Sigmoid colon (tissue), 7 donors: ENCODE data around the gene TES. TPM values are rescaled to one million over a fixed set of nuclear protein-coding genes. Genes with fewer than 3 reads are reported as not detected.

Experiments
- DNase-seq: peaks from one replicate; pipeline ENCODE4 v3.0.0-alpha.2; 2019
- H3K27ac ChIP-seq, 4 donors: fragments of 200-600 bp; sonication (generic); one replicate each; pipeline ENCODE4 v1.5.1; 2016 to 2019; ENCODE audit warnings: mild to moderate bottlenecking in 1 of 4
- H3K27me3 ChIP-seq, 3 donors: fragments of 200-600 bp; sonication (generic); one replicate each; pipeline ENCODE4 v1.5.1; 2019; ENCODE audit warnings: mild to moderate bottlenecking in 1 of 3
- H3K36me3 ChIP-seq, 4 donors: fragments of 200-600 bp; sonication (generic); one replicate each; pipeline ENCODE4 v1.5.1; 2016 to 2019
- H3K4me1 ChIP-seq, 4 donors: fragments of 200-600 bp; sonication (generic); one replicate each; pipeline ENCODE4 v1.5.1; 2017 to 2019
- H3K4me3 ChIP-seq, 4 donors: fragments of 200-600 bp; sonication (generic); one replicate each; pipeline ENCODE4 v1.5.1; 2017 to 2019; ENCODE audit warnings: mild to moderate bottlenecking in 2 of 4, moderate library complexity in 1 of 4
- H3K9me3 ChIP-seq, 4 donors: fragments of 200-600 bp in 3 of 4; sonication (generic) in 3 of 4; one replicate each; pipeline versions ENCODE4 v1.5.1 to v1.6.1; 2013 to 2019
- EP300 ChIP-seq, 4 donors: sonication (generic); formaldehyde crosslinking; IDR thresholded peaks; one replicate each; pipeline ENCODE4 v1.6.1; 2017; ENCODE audit warnings: antibody characterized with exemption in 4 of 4
- POLR2A ChIP-seq, 2 donors: fragments of 450-650 bp; IDR thresholded peaks; one replicate each; pipeline ENCODE4 v1.6.1; 2016; ENCODE audit warnings: antibody characterized with exemption in 2 of 2, mild to moderate bottlenecking in 2 of 2, moderate library complexity in 2 of 2
- POLR2AphosphoS5 ChIP-seq, 4 donors: sonication (generic); formaldehyde crosslinking; IDR thresholded peaks; one replicate each; pipeline ENCODE4 v1.6.1; 2017; ENCODE audit warnings: antibody characterized with exemption in 4 of 4
- WGBS, 2 donors: extraction: QIAGEN DNeasy Blood & Tissue Kit; methylation state at CpG; one replicate each; pipeline ENCODE4 v1.1.7; 2013; 5-methylcytosine and 5-hydroxymethylcytosine counted together
- intact Hi-C: fragments of 100-400 bp; cut with DNase I; formaldehyde crosslinking; loops from one replicate; pipeline ENCODE4 v1.15.1; 2023
- polyA plus RNA-seq, 3 donors: library from polyadenylated mRNA; stranded (reverse); fragments of 200-250 nt; gene quantifications; one replicate each; pipeline ENCODE4 v1.2.3, GENCODE V29; 2013
- total RNA-seq, 4 donors: library from RNA; depleted of rRNA; stranded (reverse); fragments of >200 nt; gene quantifications; one replicate each; pipeline ENCODE4 v1.1.0, GENCODE V29; 2016
- TF ChIP-seq, protein P1 (sequence below), 4 experiments: fragments of 450-650 bp in 3 of 4; fragments of 200-600 bp in 1 of 4; IDR thresholded peaks; one replicate each; pipeline ENCODE4 v1.5.1; 2016 to 2019; ENCODE audit warnings: antibody characterized with exemption in 4 of 4, mild to moderate bottlenecking in 3 of 4, moderate library complexity in 2 of 4
- donor health status: healthy with polysubstance abuse.
- donor health status: Bipolar disorder and iron deficiency.
- donor health status: healthy.

Gene TES
- total and polyA plus RNA-seq, 7 donors, result 53.5 to 514 (median 289) TPM

DNA sequence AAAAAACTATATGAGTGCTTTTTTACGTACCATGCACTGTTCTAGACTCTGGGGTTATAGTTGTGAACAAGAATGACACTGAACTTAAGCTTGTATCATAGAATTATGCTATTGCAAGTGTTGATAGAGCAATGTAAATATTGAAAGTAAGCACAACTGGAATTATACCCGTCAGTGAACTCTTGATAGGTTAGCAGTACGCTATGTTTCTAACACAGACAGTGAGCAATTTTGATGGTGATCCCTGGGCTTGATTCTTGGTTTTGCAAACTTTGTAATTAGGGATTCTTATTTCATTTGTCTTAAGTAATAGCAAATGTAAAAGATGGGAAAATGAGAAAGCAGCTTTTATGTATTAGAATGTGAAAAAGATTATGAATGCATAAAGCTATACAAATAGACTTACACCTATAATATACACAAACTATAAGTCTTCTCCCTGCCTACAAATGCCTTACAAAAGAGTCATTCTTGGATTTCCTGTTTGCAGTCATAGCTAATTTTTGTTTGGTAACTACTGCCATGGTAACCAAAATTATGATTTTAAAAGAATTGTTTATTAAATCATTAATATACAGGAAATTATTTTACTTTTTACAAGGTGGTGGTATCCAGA, 6.7 kb downstream of the TES start:
- DNase-seq, result no peak
- no peaks in the 10 kb centered on the region for H3K27me3 ChIP-seq
- no peak for TF ChIP-seq POLR2A (IDR thresholded peaks at IDR 0.05)
- TF ChIP-seq POLR2AphosphoS5 (IDR thresholded peaks at IDR 0.05), result no peak
- TF ChIP-seq, protein P1, sequence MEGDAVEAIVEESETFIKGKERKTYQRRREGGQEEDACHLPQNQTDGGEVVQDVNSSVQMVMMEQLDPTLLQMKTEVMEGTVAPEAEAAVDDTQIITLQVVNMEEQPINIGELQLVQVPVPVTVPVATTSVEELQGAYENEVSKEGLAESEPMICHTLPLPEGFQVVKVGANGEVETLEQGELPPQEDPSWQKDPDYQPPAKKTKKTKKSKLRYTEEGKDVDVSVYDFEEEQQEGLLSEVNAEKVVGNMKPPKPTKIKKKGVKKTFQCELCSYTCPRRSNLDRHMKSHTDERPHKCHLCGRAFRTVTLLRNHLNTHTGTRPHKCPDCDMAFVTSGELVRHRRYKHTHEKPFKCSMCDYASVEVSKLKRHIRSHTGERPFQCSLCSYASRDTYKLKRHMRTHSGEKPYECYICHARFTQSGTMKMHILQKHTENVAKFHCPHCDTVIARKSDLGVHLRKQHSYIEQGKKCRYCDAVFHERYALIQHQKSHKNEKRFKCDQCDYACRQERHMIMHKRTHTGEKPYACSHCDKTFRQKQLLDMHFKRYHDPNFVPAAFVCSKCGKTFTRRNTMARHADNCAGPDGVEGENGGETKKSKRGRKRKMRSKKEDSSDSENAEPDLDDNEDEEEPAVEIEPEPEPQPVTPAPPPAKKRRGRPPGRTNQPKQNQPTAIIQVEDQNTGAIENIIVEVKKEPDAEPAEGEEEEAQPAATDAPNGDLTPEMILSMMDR (IDR thresholded peaks at IDR 0.05), result no peak
- no peak for TF ChIP-seq EP300 (IDR thresholded peaks at IDR 0.05)
- WGBS, 2 donors, result 17 to 56% methylated on average over 3 of the region's 3 CpGs
- H3K36me3 ChIP-seq, result no peaks in the 10 kb centered on the region
- intact Hi-C loops, result no loop called here
- H3K9me3 ChIP-seq, result no peaks in the 10 kb centered on the region
- peak overlapping the region; percentile 13 to 97 (median 94) for H3K27ac ChIP-seq
- H3K4me3 ChIP-seq, result no peak overlapping the region
- H3K4me1 ChIP-seq, result peaks cover 0 to 86% (median 75%) of the 10 kb centered on the region in 4 donors

DNA sequence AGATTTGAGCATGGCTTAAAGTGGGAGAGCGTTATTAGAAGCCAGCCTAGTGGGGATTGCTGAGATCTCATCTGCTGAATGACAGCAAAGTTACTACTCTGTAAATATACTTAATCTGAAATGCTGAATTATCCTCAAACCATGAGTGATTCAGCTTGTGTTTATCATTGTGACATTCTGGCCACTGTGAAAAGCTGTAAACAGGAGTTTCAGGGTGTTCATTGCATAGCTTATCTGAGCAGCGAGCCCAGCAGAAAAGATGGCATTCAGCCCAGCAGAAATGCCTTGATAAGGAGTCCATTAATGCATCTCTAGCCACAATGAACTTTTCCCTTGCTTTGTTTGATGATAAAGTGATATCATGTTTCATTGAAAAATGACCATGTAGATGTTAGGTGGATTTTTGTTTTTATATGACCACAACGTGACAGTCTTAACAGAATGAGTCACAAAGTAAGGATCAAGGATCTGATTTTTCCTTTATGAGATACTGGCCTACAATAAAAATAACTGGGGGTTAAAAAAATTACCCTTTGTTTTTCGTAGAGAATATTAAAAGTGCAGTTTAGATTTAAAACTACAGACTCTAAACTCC, 7.8 kb downstream of the TES start:
- Histone ChIP-seq H3K36me3 (no peaks in the 10 kb centered on the region), H3K4me3 (peak overlapping the region in 1 of 4 donors; percentile 3), H3K27me3 (no peaks in the 10 kb centered on the region), H3K27ac (peak overlapping the region in 3 of 4 donors; percentile 93 to 97 (median 96)), H3K9me3 (no peaks in the 10 kb centered on the region), H3K4me1 (peaks cover 0 to 97% (median 76%) of the 10 kb centered on the region in 4 donors)
- DNase-seq, result no peak
- WGBS, 2 donors, result 19 to 52% methylated on average over 4 of the region's 4 CpGs
- TF ChIP-seq POLR2A (IDR thresholded peaks at IDR 0.05) (no peak), EP300 (IDR thresholded peaks at IDR 0.05) (no peak), POLR2AphosphoS5 (IDR thresholded peaks at IDR 0.05) (no peak)
- TF ChIP-seq, protein P1 (IDR thresholded peaks at IDR 0.05), result no peak
- intact Hi-C loops, result no loop called here

GRCh38 chr7:116218747-116219146, 8.4 kb downstream of the TES start:
- no peak overlapping the region for H3K4me3 ChIP-seq
- 0 to 35% methylated on average over 1 of the region's 1 CpG for WGBS, 2 donors
- peaks cover 0 to 100% (median 71%) of the 10 kb centered on the region in 4 donors for H3K4me1 ChIP-seq
- H3K27me3 ChIP-seq, result no peaks in the 10 kb centered on the region
- intact Hi-C loops, result no loop called here
- no peaks in the 10 kb centered on the region for H3K36me3 ChIP-seq
- TF ChIP-seq POLR2A (IDR thresholded peaks at IDR 0.05), result no peak
- TF ChIP-seq, protein P1 (IDR thresholded peaks at IDR 0.05), result no peak
- no peak for TF ChIP-seq POLR2AphosphoS5 (IDR thresholded peaks at IDR 0.05)
- TF ChIP-seq EP300 (IDR thresholded peaks at IDR 0.05), result no peak
- H3K9me3 ChIP-seq, result no peaks in the 10 kb centered on the region
- H3K27ac ChIP-seq, result peak overlapping the region in 3 of 4 donors; percentile 93 to 97 (median 96)
- no peak for DNase-seq

GRCh38 chr7:116219288-116219687, 8.9 kb downstream of the TES start:
- TF ChIP-seq POLR2AphosphoS5 (IDR thresholded peaks at IDR 0.05) (no peak), EP300 (IDR thresholded peaks at IDR 0.05) (no peak), POLR2A (IDR thresholded peaks at IDR 0.05) (no peak)
- TF ChIP-seq, protein P1 (IDR thresholded peaks at IDR 0.05), result no peak
- Histone ChIP-seq H3K27me3 (no peaks in the 10 kb centered on the region), H3K36me3 (no peaks in the 10 kb centered on the region), H3K4me1 (peaks cover 0 to 100% (median 67%) of the 10 kb centered on the region in 4 donors), H3K9me3 (no peaks in the 10 kb centered on the region), H3K4me3 (no peak overlapping the region), H3K27ac (peak overlapping the region in 3 of 4 donors; percentile 93 to 97 (median 96))
- intact Hi-C loops, result no loop called here
- DNase-seq, result no peak
